ENCODE results near the gene ABL1. TPM values are rescaled to one million over a fixed set of nuclear protein-coding genes. Genes with fewer than 3 reads are reported as not detected.

The ABL1 gene
- total RNA-seq, 1 experiment from 2014 or later: 78.6 TPM

- Histone ChIP-seq H3K27me3 (replicated peaks; ENCODE audit: insufficient read depth, low read depth, low read length, poor library complexity) (no peaks in the 10 kb centered on the region), H3K36me3 (ENCODE audit: insufficient read depth, low read length, poor library complexity, severe bottlenecking) (no peaks in the 10 kb centered on the region), H3K4me3 (ENCODE audit: low read depth, low read length, poor library complexity, severe bottlenecking) (no peak overlapping the region), H3K27ac (ENCODE audit: low read depth, low read length, poor library complexity, severe bottlenecking) (no peak overlapping the region), H3K4me1 (ENCODE audit: insufficient read depth, low read length, poor library complexity, severe bottlenecking) (no peaks in the 10 kb centered on the region), H3K9me3 (ENCODE audit: low read depth, low read length, poor library complexity, severe bottlenecking) (no peaks in the 10 kb centered on the region)
- POLR2A ChIA-PET (ENCODE audit: low non-redundant PET): interaction anchor here (0.6 kb wide), 1 partner anchor 119 kb away, joined by 7 read pairs; no protein-coding TSS in a partner anchor
- DNase-seq (ENCODE audit: low spot score): no peak
- no TSS peak for BruUV-seq (replicated peaks)
- CTCF ChIA-PET: no interaction called here
- intact Hi-C loops (cut with micrococcal nuclease; ENCODE audit: unreplicated experiment): no loop called here
- no peak for TF ChIP-seq CTCF (conservative IDR thresholded peaks at IDR 0.05; ENCODE audit: low read depth, low read length)
- TF ChIP-seq EZH2 (IDR thresholded peaks at IDR 0.05; ENCODE audit: borderline replicate concordance, low read depth, low read length, poor library complexity, severe bottlenecking): no peak
Measured at GRCh38 chr9:130927338-130927737, 92.3 kb downstream of the ABL1 start.

- ChIA-PET CTCF (no interaction called here), POLR2A (ENCODE audit: low non-redundant PET) (interaction anchor here (0.6 kb wide), 1 partner anchor 118 kb away, joined by 7 read pairs; no protein-coding TSS in a partner anchor)
- BruUV-seq (replicated peaks): no TSS peak
- H3K9me3 ChIP-seq (ENCODE audit: low read depth, low read length, poor library complexity, severe bottlenecking): no peaks in the 10 kb centered on the region
- intact Hi-C loops (cut with micrococcal nuclease; ENCODE audit: unreplicated experiment): no loop called here
- no peak for DNase-seq (ENCODE audit: low spot score)
- no peak overlapping the region for H3K4me3 ChIP-seq (ENCODE audit: low read depth, low read length, poor library complexity, severe bottlenecking)
- H3K36me3 ChIP-seq (ENCODE audit: insufficient read depth, low read length, poor library complexity, severe bottlenecking): no peaks in the 10 kb centered on the region
- no peak overlapping the region for H3K27ac ChIP-seq (ENCODE audit: low read depth, low read length, poor library complexity, severe bottlenecking)
- H3K27me3 ChIP-seq (replicated peaks; ENCODE audit: insufficient read depth, low read depth, low read length, poor library complexity): no peaks in the 10 kb centered on the region
- TF ChIP-seq EZH2 (IDR thresholded peaks at IDR 0.05; ENCODE audit: borderline replicate concordance, low read depth, low read length, poor library complexity, severe bottlenecking) (no peak), CTCF (conservative IDR thresholded peaks at IDR 0.05; ENCODE audit: low read depth, low read length) (no peak)
- H3K4me1 ChIP-seq (ENCODE audit: insufficient read depth, low read length, poor library complexity, severe bottlenecking): no peaks in the 10 kb centered on the region
Measured at GRCh38 chr9:130927995-130928900, 93.2 kb downstream of the ABL1 start.

GRCh38 chr9:130929571-130930038 is 94.6 kb downstream of the ABL1 start:
- no peak for DNase-seq (ENCODE audit: low spot score)
- intact Hi-C loops (cut with micrococcal nuclease; ENCODE audit: unreplicated experiment): no loop called here
- TF ChIP-seq EZH2 (IDR thresholded peaks at IDR 0.05; ENCODE audit: borderline replicate concordance, low read depth, low read length, poor library complexity, severe bottlenecking) (no peak), CTCF (conservative IDR thresholded peaks at IDR 0.05; ENCODE audit: low read depth, low read length) (no peak)

More at GRCh38 chr9:130929571-130930038, 94.6 kb downstream of the ABL1 start:
- no peaks in the 10 kb centered on the region for H3K36me3 ChIP-seq (ENCODE audit: insufficient read depth, low read length, poor library complexity, severe bottlenecking)
- H3K27ac ChIP-seq (ENCODE audit: low read depth, low read length, poor library complexity, severe bottlenecking): no peak overlapping the region
- H3K4me3 ChIP-seq (ENCODE audit: low read depth, low read length, poor library complexity, severe bottlenecking): no peak overlapping the region
- H3K9me3 ChIP-seq (ENCODE audit: low read depth, low read length, poor library complexity, severe bottlenecking): no peaks in the 10 kb centered on the region
- H3K4me1 ChIP-seq (ENCODE audit: insufficient read depth, low read length, poor library complexity, severe bottlenecking): no peaks in the 10 kb centered on the region
- POLR2A ChIA-PET (ENCODE audit: low non-redundant PET): no interaction called here
- no TSS peak for BruUV-seq (replicated peaks)
- CTCF ChIA-PET: no interaction called here
- no peaks in the 10 kb centered on the region for H3K27me3 ChIP-seq (replicated peaks; ENCODE audit: insufficient read depth, low read depth, low read length, poor library complexity)

All from A673 (cell line).